ENCODE data around the gene AGTRAP. TPM values are rescaled to one million over a fixed set of nuclear protein-coding genes. Genes with fewer than 3 reads are reported as not detected.

Gene AGTRAP, protein sequence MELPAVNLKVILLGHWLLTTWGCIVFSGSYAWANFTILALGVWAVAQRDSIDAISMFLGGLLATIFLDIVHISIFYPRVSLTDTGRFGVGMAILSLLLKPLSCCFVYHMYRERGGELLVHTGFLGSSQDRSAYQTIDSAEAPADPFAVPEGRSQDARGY
- 21.5 and 22.2 TPM in 2 replicates for total RNA-seq (2012; rRNA removed)
- 57.7 and 64.3 TPM in 2 replicates for polyA plus RNA-seq (2012; rRNA removed)
- 32.7 and 80.8 TPM in 2 replicates for polyA plus RNA-seq (2012; cell fraction: cytosol; rRNA removed)
- 42.2 and 63.8 TPM in 2 replicates for polyA plus RNA-seq (2012; cell fraction: nucleus; rRNA removed; ENCODE audit: low replicate concordance)
- Bru-seq, nascent RNA = percentile 49 among the genes with signal in this experiment
- BruChase-seq, experiment 1, labeled RNA remaining after a 6-hour chase = percentile 60 among the genes with signal in this experiment
- BruChase-seq, experiment 2, labeled RNA remaining after a 2-hour chase = percentile 62 among the genes with signal in this experiment
- long read RNA-seq, transcript AGTRAP-201 (5 exons, 1,107 nt) = major isoform, 30 of 47 reads
- long read RNA-seq, partial matches to known transcripts = 2 of 47 reads
- long read RNA-seq, other reads (novel, unspliced or antisense) = 7 of 47 reads

DNA sequence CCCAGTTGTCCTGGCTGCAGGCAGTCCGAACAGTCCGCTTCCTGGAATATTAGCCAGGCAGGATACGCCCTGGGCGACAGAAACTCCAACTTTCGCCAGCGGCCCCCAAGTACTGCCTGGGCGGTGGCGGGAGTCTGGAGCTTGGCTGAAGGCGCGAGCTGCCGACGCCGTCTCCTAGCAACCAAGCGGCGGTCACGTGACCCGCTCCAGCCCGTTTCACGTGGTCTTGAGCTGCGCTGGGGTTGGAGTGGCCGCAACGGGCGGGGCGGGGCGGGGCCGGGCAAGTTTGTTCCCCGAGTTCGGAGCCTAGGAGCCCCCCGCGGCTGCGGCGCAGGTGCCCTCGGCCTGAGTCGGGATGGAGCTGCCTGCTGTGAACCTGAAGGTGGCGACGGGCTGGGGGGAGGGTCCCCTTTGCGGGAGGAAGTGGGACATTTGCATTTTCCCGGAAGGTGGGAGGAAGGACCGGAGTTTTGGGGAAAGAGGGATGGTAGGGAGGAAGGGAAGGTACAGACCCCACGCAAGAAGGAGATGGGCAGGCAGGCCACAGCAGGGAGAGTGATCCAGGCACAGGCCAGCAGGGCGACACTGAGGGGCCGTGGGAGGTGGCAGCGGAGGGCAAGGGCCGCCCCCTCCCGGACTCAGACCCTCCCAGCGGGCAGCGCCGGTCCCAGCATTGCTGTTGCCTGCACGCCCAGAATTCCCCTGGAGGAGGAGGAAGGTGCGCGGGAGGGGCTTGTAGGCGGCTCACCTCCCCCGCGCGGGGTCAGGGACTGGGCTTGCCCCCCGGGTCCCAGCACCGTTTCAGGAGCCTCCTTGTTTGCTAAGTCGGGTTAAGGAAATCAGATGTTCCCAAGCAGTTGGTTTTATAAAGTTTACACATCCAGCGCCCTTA, at the start of gene AGTRAP:
AGTRAP (plus strand) TSS at position 283 of the 892 bp plus-strand sequence; CDS start at position 356, 73 bp downstream.
- peaks cover 20 to 22% of the 10 kb centered on the region in 2 experiments for H3K79me1 ChIP-seq (ENCODE audit: low read depth in 1 of 2, low read length in 2 of 2)
- CTCF ChIA-PET = no interaction called here
- H3K23ac ChIP-seq (ENCODE audit: low read depth, low read length) = peak within 1 kb of the TSS; percentile 91
- peak within 1 kb of the TSS; percentile 92 for H3K14ac ChIP-seq (replicated peaks; ENCODE audit: low read depth, low read length)
- no peaks in the 10 kb centered on the region for H3K27me3 ChIP-seq (ENCODE audit: control insufficient read depth, insufficient read depth, low read length)
- intact Hi-C loops (cut with micrococcal nuclease) (loop anchor here (2.0 to 10.0 kb wide), 2 partner anchors 67 to 461 kb away; partner anchors contain the start of gene UBIAD1), in situ Hi-C loops (cut with MboI; ENCODE audit: low sequenced_read_pairs) (no loop called here), dilution Hi-C loops (cut with HindIII; ENCODE audit: low sequenced_read_pairs, unreplicated experiment) (no loop called here)
- peak within 1 kb of the TSS; percentile 94 for H3K4me2 ChIP-seq (ENCODE audit: low read depth, low read length)
- H3K9me1 ChIP-seq (ENCODE audit: insufficient read depth, low read length) = peaks cover 16% of the 10 kb centered on the region; the same call in 1 of the 2 replicates
- H3K4ac ChIP-seq (ENCODE audit: low read depth, low read length) = peak within 1 kb of the TSS; percentile 95
- H2BK120ac ChIP-seq (ENCODE audit: low read depth, low read length) = peak within 1 kb of the TSS; percentile 62; the same call in 1 of the 2 replicates
- H3K4me3 ChIP-seq (ENCODE audit: insufficient read depth, low read depth, low read length) = peak within 1 kb of the TSS; percentile 80
- H4K91ac ChIP-seq (ENCODE audit: insufficient read depth, low read depth, low read length) = peak within 1 kb of the TSS; percentile 89
- no peaks in the 10 kb centered on the region for H3K36me3 ChIP-seq (ENCODE audit: control insufficient read depth, insufficient read depth, low read length)
- H3K27ac ChIP-seq (ENCODE audit: insufficient read depth, low read length) = peak within 1 kb of the TSS; percentile 66
- peaks cover 4% of the 10 kb centered on the region; the same call in 1 of the 2 replicates for H4K20me1 ChIP-seq (ENCODE audit: insufficient read depth, low read length)
- peak within 1 kb of the TSS; percentile 26 for H4K5ac ChIP-seq (ENCODE audit: low read depth, low read length)
- no TSS peak for BruUV-seq (replicated peaks)
- peak within 1 kb of the TSS; percentile 89 for H2AK5ac ChIP-seq (ENCODE audit: low read depth, low read length)
- WGBS, 2 experiments (ENCODE audit: extremely low coverage in 2 of 2, insufficient read length in 1 of 2) = 1% methylated on average over 33 of the region's 59 CpGs; no CpG with 5 or more reads in 1 of the 2 experiments
- peak within 1 kb of the TSS; percentile 92 for H2AK9ac ChIP-seq (replicated peaks; ENCODE audit: low read depth, low read length, poor library complexity)
- peak within 1 kb of the TSS; percentile 100 for H2AFZ ChIP-seq (replicated peaks; ENCODE audit: low read length, poor library complexity)
- peak; percentile 81 for ATAC-seq (ENCODE audit: low read depth)
- no peak within 1 kb of the TSS; the same call in 1 of the 2 replicates for H2BK20ac ChIP-seq (ENCODE audit: low read depth, low read length)
- no peak within 1 kb of the TSS for H2BK15ac ChIP-seq (ENCODE audit: low read depth, low read length)
- peak within 1 kb of the TSS; percentile 86 to 95 for H4K8ac ChIP-seq (ENCODE audit: low read depth in 2 of 2, low read length in 2 of 2)
- H3K9me3 ChIP-seq (ENCODE audit: control insufficient read depth, insufficient read depth, low read length) = no peaks in the 10 kb centered on the region
- H3K4me1 ChIP-seq (ENCODE audit: control insufficient read depth, insufficient read depth, low read length) = peaks cover 9% of the 10 kb centered on the region
- peak within 1 kb of the TSS; percentile 91 for H3K9ac ChIP-seq (ENCODE audit: low read depth, low read length)
- H3K56ac ChIP-seq (ENCODE audit: extremely low read depth, insufficient read depth, low read length) = peak within 1 kb of the TSS; percentile 54
- peak within 1 kb of the TSS; percentile 45 for H3K18ac ChIP-seq (ENCODE audit: low read depth, low read length)
- POLR2A ChIA-PET (ENCODE audit: unreplicated experiment) = interaction anchor here (0.8 kb wide), 2 partner anchors 29 to 68 kb away, joined by 3 read pairs; no protein-coding TSS in a partner anchor
- peak; percentile 87 for DNase-seq
- peak within 1 kb of the TSS; percentile 65 for H2BK5ac ChIP-seq (ENCODE audit: low read depth, low read length, poor library complexity, severe bottlenecking)
- TF ChIP-seq MXI1 (IDR thresholded peaks at IDR 0.05; ENCODE audit: borderline replicate concordance, low read depth, low read length) (peak; percentile 87), MAFK (IDR thresholded peaks at IDR 0.05; ENCODE audit: low read depth, low read length) (no peak), CEBPB (IDR thresholded peaks at IDR 0.05; ENCODE audit: low read depth, low read length) (no peak), BHLHE40 (IDR thresholded peaks at IDR 0.05; ENCODE audit: low read depth, low read length) (peak; percentile 74), FOS (IDR thresholded peaks at IDR 0.05; ENCODE audit: low read depth, low read length) (0 out of 2 replicates have a peak, but pooled peaks have one; percentile 26), MAZ (IDR thresholded peaks at IDR 0.05; ENCODE audit: borderline replicate concordance, low read depth, low read length) (peak; percentile 42; the same call in 1 of the 2 replicates)
- TF ChIP-seq, protein P1, sequence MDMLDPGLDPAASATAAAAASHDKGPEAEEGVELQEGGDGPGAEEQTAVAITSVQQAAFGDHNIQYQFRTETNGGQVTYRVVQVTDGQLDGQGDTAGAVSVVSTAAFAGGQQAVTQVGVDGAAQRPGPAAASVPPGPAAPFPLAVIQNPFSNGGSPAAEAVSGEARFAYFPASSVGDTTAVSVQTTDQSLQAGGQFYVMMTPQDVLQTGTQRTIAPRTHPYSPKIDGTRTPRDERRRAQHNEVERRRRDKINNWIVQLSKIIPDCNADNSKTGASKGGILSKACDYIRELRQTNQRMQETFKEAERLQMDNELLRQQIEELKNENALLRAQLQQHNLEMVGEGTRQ (IDR thresholded peaks at IDR 0.05; ENCODE audit: low read depth, low read length) = peak; percentile 98
- TF ChIP-seq, protein P2, sequence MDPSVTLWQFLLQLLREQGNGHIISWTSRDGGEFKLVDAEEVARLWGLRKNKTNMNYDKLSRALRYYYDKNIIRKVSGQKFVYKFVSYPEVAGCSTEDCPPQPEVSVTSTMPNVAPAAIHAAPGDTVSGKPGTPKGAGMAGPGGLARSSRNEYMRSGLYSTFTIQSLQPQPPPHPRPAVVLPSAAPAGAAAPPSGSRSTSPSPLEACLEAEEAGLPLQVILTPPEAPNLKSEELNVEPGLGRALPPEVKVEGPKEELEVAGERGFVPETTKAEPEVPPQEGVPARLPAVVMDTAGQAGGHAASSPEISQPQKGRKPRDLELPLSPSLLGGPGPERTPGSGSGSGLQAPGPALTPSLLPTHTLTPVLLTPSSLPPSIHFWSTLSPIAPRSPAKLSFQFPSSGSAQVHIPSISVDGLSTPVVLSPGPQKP (IDR thresholded peaks at IDR 0.05; ENCODE audit: borderline replicate concordance, low read depth, low read length) = no peak
- TF ChIP-seq, protein P3, sequence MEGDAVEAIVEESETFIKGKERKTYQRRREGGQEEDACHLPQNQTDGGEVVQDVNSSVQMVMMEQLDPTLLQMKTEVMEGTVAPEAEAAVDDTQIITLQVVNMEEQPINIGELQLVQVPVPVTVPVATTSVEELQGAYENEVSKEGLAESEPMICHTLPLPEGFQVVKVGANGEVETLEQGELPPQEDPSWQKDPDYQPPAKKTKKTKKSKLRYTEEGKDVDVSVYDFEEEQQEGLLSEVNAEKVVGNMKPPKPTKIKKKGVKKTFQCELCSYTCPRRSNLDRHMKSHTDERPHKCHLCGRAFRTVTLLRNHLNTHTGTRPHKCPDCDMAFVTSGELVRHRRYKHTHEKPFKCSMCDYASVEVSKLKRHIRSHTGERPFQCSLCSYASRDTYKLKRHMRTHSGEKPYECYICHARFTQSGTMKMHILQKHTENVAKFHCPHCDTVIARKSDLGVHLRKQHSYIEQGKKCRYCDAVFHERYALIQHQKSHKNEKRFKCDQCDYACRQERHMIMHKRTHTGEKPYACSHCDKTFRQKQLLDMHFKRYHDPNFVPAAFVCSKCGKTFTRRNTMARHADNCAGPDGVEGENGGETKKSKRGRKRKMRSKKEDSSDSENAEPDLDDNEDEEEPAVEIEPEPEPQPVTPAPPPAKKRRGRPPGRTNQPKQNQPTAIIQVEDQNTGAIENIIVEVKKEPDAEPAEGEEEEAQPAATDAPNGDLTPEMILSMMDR (conservative IDR thresholded peaks at IDR 0.05; ENCODE audit: low read depth, low read length) = no peak

Measured in IMR-90 (cell line).